C1 segment of cervical spinal cord (tissue), 14 donors: ENCODE data around the gene SP1.
"Not testable (repeated sequence)": the region's sequence is repeated elsewhere in the genome, so short reads cannot be mapped to it uniquely, and the experiment has no call there.

Experiments used
- DNase-seq, 14 donors: peaks; one replicate each; lab custom pipeline; 2025; lab: John Stamatoyannopoulos, UW

SP1 gene

DNA sequence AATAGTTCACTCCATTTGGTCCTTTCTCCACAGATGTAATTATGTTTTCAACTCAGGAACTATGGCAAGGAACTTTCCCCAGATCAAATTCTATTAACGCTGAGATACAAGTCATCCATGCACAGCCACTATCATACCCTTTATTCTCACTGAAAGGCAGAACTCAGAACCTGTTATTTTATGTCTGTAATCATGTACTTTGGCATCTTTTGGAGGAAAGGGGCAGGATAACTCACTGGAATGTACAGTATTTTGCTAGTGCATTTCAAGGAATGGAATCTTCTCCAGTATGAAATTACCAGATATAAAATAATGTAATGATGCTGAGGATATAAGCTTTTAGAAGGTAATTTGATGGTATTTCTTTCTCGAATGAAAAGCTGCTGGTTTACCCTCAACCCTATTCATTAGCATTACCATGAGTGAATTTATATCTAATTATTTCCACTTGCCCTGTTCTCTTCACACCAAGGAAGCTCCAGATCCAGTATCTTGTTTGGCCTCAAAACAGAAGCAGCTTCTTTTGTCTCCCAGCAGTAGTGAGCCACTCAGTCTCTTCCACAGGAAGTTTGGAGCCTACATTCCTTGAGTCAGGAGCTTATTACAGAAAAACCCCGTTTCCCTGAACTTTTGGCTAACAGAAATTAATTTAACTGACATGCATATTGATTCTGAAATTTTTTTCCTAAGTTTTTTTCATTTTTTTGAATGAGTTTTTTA is 33.7 kb downstream of the SP1 start:
- no peak for DNase-seq

GRCh38 chr12:53414756-53415417 is 34.9 kb downstream of the SP1 start:
- peak in 1 of 14 donors; percentile 37 for DNase-seq

- not testable (repeated sequence) for DNase-seq
These were observed 35.9 kb downstream of the SP1 start for GRCh38 chr12:53415752-53416389.

DNA sequence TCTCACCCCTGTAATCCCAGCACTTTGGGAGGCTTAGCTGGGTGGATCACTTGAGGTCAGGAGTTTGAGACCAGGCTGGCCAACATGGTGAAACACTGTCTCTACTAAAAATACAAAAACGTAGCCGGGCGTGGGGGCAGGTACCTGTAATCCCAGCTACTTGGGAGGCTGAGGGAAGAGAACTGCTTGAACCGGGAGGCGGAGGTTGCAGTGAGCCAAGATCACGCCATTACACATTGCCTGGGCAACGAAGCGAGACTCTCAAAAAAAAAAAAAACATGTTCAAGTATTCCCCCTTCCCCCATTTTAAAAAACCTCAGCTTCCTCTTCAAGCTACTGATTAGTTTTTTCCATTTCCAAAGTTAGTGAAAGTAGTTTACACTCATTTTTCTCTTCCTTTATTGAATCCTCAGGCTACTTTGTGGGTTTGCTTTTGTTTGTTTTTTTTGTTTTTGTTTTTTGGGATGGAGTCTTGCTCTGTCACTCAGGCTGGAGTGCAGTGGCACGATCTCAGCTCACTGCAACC is 37.4 kb downstream of the SP1 start:
- not testable (repeated sequence) for DNase-seq

DNA sequence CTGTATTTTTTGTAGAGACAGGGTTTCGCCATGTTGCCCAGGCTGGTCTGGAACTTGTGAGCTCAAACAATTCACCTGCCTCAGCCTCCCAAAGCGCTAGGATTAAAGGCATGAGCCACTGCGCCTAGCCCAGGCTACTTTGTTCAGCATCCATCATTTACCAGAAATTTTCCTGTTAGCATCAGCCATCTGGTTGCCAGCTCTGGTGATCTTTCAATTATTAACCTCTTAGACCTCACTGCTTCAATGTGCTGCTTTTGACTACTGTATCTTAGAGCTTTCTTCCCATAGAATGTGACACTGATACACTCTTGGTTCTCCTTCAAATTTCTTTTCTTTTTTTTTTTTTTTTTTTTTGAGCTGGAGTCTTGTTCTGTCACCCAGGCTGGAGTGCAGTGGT is 38.2 kb downstream of the SP1 start:
- DNase-seq, result no peak

DNA sequence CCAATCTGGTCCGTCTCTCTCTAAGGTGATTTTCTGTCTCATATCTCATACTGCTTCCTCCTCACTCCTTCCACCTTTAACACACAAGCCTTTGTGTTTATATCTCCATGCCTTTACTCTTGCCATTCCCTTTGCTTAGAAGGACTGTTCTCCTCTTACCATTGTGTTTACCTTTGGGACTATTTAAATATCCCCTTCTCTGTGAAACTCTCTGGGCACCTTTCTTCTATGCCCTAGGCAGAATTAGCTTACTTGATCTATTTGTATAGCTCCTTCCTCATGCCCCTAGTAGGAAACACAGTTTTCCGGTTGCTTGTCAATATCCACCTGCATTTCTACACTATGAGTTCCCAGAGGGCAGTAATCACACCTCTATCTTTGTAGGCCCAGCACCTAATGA is 39.8 kb downstream of the SP1 start:
- no peak for DNase-seq

DNA sequence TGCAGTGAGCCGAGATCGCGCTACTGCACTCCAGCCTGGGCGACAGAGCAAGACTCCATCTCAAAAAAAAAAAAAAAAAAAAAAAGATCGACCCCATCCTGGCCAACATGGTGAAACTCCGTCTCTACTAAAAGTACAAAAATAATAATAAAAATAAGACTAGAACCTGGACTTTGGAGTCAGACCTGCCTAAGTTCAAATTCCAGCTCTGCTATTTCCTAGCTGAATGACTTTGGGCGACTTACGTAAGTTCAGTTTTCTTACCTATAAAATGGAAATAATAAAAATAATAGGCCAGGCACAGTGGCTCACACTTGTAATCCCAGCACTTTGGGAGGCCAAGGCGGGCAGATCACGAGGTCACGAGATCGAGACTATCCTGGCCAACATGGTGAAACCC is 42.3 kb downstream of the SP1 start:
- DNase-seq, result not testable (repeated sequence)

DNA sequence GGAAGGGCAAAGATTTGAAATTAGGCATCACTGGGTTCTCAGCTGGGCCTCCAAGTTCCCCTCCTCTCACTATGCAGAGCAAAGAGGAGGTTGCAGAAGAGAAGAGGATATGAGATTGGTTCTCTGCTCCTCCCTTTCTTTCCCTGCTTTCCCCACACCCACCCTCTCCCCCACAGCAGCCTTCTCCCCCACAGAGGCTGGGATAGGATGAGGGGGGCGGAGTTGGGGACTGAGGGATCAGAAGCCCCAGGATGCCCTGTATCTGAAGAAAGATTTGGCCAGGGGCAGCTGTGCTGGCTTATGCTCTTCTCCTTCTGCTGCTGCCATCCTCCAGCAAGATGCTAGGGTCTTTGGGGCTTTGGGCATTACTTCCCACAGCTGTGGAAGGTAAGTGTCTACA is 43.6 kb downstream of the SP1 start, which contains the start of gene AMHR2:
TSS of gene AMHR2 (plus strand) at position 259 of the 400 bp plus-strand sequence. CDS start at position 339, 80 bp downstream.
- DNase-seq, result no peak

GRCh38 chr12:53424626-53425514 is 44.9 kb downstream of the SP1 start:
- DNase-seq, result no peak

DNA sequence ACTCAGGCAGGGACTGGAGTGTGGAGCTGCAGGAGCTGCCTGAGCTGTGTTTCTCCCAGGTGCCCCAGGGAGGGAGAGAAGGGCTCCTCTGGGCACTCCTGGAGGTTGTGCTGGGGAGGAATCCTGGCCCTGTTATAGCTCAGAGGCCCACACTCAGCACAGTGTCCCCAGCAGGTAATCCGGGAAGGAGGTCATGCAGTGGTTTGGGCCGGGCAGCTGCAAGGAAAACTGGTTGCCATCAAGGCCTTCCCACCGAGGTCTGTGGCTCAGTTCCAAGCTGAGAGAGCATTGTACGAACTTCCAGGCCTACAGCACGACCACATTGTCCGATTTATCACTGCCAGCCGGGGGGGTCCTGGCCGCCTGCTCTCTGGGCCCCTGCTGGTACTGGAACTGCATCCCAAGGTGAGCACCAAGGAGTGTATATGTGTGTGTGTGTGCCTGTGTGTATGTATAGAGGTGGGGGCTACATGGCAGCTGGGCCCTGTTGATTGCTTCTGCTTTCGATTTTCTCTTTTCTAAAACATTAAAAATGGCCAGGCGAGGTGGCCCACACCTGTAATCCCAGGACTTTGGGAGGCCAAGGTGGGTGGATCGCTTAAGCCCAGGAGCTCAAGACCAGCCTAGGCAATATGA is 45.7 kb downstream of the SP1 start:
- no peak for DNase-seq

GRCh38 chr12:53427905-53428594 is 48.1 kb downstream of the SP1 start:
- no peak for DNase-seq

DNA sequence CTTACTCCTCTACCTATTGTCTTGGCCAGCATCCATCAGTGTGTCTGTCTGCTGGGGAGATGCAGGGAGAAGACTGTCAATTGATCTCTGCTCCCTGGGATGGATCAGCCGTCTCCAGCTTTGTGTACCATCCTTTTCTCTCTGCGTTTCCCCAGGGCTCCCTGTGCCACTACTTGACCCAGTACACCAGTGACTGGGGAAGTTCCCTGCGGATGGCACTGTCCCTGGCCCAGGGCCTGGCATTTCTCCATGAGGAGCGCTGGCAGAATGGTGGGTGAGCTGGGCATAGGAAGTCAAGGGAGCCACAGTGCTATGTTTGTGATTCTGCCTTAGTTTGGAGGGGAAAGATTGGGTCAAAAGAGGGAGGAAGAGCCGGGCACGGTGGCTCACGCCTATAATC is 48.8 kb downstream of the SP1 start:
- DNase-seq, result no peak

GRCh38 chr12:53430116-53430515 is 50.1 kb downstream of the SP1 start:
- DNase-seq, result no peak

DNA sequence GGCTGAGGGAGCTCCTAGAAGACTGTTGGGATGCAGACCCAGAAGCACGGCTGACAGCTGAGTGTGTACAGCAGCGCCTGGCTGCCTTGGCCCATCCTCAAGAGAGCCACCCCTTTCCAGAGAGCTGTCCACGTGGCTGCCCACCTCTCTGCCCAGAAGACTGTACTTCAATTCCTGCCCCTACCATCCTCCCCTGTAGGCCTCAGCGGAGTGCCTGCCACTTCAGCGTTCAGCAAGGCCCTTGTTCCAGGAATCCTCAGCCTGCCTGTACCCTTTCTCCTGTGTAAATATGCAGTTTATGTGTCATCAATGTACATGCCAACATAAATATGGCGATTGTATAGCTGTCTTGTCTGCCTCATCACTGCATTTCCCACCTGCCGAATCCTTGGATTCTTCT is 51.2 kb downstream of the SP1 start:
- no peak for DNase-seq

DNA sequence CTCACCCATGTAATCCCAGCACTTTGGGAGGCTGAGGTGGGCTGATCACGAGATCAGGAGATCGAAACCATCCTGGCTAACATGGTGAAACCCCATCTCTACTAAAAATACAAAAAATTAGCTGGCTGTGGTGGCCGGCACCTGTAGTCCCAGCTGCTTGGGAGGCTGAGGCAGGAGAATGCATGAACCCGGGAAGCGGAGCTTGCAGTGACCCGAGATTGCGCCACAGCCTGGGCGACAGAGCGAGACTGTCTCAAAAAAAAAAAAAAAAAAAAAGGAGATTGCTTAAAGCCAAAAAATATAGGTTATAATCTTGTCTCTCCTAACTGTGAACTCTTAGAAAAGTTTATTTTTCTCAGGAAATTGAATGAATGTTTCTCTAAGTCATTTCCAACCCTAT is 55.4 kb downstream of the SP1 start:
- DNase-seq, result not testable (repeated sequence)

- DNase-seq, result not testable (repeated sequence)
These were observed 59.6 kb downstream of the SP1 start for GRCh38 chr12:53439582-53439981.

DNA sequence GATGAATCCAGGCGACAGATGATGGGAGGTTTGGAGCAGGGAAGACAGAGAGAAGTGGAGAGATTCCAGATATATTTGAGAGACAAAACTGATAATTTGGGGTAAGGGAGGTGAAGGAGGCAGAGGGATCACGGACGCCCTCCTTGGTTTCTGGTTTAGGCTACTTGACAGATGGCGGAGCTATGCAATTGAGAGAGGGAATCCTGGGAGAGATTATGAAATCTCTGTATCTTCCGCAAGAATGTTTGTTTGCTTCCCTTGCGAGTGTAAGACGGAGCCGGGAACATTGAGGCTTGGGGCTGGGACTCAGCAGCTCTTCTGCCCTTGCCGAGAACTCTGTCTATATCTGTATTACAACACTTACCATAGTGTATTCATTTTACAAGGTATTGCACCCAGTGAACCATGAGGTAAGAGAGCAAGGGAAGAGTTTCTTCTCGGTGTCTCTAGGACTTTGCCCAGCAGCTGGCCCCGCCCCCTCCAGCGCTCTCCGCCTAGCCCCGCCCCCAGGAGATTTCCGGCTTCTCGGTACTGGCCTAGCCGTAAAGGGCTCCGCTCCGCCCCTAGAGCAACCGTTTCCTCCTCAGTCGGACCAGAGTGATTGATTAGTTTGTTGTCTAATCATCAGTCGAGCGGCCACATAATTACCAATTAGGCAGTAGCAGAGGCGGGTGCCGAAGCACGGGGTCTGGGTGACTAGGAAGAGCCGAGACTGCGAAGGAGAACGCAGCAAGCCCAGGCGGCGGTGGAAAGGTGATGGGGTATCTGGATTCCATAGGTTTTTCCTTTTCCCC is 61.3 kb downstream of the SP1 start, which contains the start of gene PRR13:
TSS of gene PRR13 (plus strand) at position 695 of the 794 bp plus-strand sequence. CDS start 981 bp downstream, outside the sequence.
- peak; percentile 55 to 99 (median 94) for DNase-seq

- no peak for DNase-seq
These were observed 64.0 kb downstream of the SP1 start for GRCh38 chr12:53443955-53444354.

DNA sequence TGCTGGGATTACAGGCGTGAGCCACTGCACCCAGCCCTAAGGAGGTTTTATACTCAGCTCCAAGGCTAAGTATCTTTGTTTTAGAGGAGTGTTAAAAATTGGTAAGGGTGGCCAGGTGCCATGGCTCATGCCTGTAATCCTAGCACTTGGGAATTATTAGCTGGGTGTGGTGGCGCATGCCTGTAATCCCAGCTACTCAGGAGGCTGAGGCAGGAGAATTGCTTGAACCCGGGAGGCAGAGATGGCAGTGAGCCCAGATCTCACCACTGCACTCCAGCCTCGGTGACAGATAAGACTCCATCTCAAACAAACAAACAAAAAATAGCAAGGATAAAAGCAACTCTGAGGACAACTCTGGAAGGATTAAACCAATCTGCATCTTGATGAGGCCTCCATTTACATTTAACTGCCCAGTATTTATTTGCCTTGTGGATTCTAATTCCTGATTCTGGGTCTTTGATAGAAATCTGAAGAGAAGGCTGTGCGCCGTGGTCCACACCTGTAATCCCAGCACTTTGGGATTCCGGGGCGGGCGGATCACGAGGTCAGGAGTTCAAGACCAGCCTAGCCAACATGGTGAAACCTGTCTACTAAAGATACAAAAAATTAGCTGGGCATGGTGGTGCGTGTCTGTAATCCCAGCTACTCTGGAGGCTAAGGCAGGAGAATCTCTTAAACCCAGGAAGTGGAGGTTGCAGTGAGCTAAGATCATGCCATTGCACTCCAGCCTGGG is 64.8 kb downstream of the SP1 start:
- not testable (repeated sequence) for DNase-seq
